AG04450 (cell line): ENCODE results near the gene SLC31A2. TPM values are rescaled to one million over a fixed set of nuclear protein-coding genes. Genes with fewer than 3 reads are reported as not detected.

ENCODE experiments used
- CTCF ChIA-PET: fragments of 300-600, 350-600 bp; formaldehyde crosslinking; extraction: SDS; loops from one replicate; lab custom pipeline; 2022; ENCODE audit warnings: antibody characterized with exemption, inconsistent platforms; lab: Charles Lee
- POLR2A ChIA-PET: fragments of 350-600 bp; formaldehyde crosslinking; extraction: SDS; loops from one replicate; lab custom pipeline; 2021; ENCODE audit warnings: antibody characterized with exemption, inconsistent platforms; lab: Yijun Ruan, JAX
- DNase-seq: peaks from one replicate; pipeline ENCODE4 v3.0.0-alpha.2; 2011; ENCODE audit warnings: low read depth, low spot score
- H3K27ac ChIP-seq: one replicate; pipeline ENCODE4 v1.5.1; 2012; ENCODE audit warnings: low read depth, low read length, control low read depth
- H3K27me3 ChIP-seq: one replicate; pipeline ENCODE4 v1.6.0; 2012; ENCODE audit warnings: low read length; ENCODE audit not compliant: control insufficient read depth, insufficient read depth
- H3K4me3 ChIP-seq: 2 replicates; pipeline ENCODE4 v1.5.1; 2011; ENCODE audit warnings: mild to moderate bottlenecking, low read depth, low read length, control low read depth
- H3K9me3 ChIP-seq: 2 replicates; pipeline ENCODE4 v1.5.1; 2012; ENCODE audit warnings: low read length; ENCODE audit not compliant: control insufficient read depth, insufficient read depth
- CTCF ChIP-seq: IDR thresholded peaks from 2 replicates; pipeline ENCODE4 v1.5.1; 2011; ENCODE audit warnings: low read depth, low read length, control low read depth, inconsistent platforms
- polyA plus RNA-seq: library from polyadenylated mRNA; depleted of rRNA; stranded (reverse); fragments of >200 nt; gene quantifications from 2 replicates; pipeline ENCODE4 v1.2.3, GENCODE V29; 2011

The SLC31A2 gene
- polyA plus RNA-seq, 1 experiment, result 6.6 TPM

GRCh38 chr9:113154471-113154870 is 3.7 kb downstream of the SLC31A2 start:
- POLR2A ChIA-PET, result no interaction called here
- no peak overlapping the region for H3K4me3 ChIP-seq
- H3K27ac ChIP-seq, result peak overlapping the region; percentile 39
- no peaks in the 10 kb centered on the region for H3K27me3 ChIP-seq
- DNase-seq, result no peak
- no peak for TF ChIP-seq CTCF
- H3K9me3 ChIP-seq, result no peaks in the 10 kb centered on the region; the same call in 1 of the 2 replicates
- CTCF ChIA-PET, result no interaction called here

GRCh38 chr9:113154946-113155345 is 4.1 kb downstream of the SLC31A2 start:
- ChIA-PET CTCF (no interaction called here), POLR2A (no interaction called here)
- H3K27me3 ChIP-seq, result no peaks in the 10 kb centered on the region
- H3K27ac ChIP-seq, result peak overlapping the region; percentile 31
- no peak overlapping the region for H3K4me3 ChIP-seq
- DNase-seq, result no peak
- H3K9me3 ChIP-seq, result no peaks in the 10 kb centered on the region; the same call in 1 of the 2 replicates
- no peak for TF ChIP-seq CTCF

- no peak for TF ChIP-seq CTCF
- ChIA-PET CTCF (interaction anchor here (1.4 kb wide), 1 partner anchor 119 kb away, joined by 3 read pairs; no protein-coding TSS in a partner anchor), POLR2A (no interaction called here)
- DNase-seq, result no peak
- Histone ChIP-seq H3K9me3 (no peaks in the 10 kb centered on the region; the same call in 1 of the 2 replicates), H3K4me3 (no peak overlapping the region), H3K27me3 (no peaks in the 10 kb centered on the region), H3K27ac (no peak overlapping the region)
These were observed 5.2 kb downstream of the SLC31A2 start for GRCh38 chr9:113155911-113156588.

- no peak for DNase-seq
- ChIA-PET CTCF (no interaction called here), POLR2A (no interaction called here)
- TF ChIP-seq CTCF, result no peak
- Histone ChIP-seq H3K9me3 (no peaks in the 10 kb centered on the region), H3K27me3 (no peaks in the 10 kb centered on the region), H3K4me3 (no peak overlapping the region), H3K27ac (no peak overlapping the region)
These were observed 6.1 kb downstream of the SLC31A2 start for GRCh38 chr9:113156880-113157279.

- TF ChIP-seq CTCF, result no peak
- Histone ChIP-seq H3K27ac (no peak overlapping the region), H3K27me3 (no peaks in the 10 kb centered on the region), H3K9me3 (no peaks in the 10 kb centered on the region), H3K4me3 (no peak overlapping the region)
- ChIA-PET POLR2A (no interaction called here), CTCF (no interaction called here)
- no peak for DNase-seq
These were observed 7.6 kb downstream of the SLC31A2 start for GRCh38 chr9:113158446-113158845.
